ENCODE data around the gene SLC25A22.
A peak's percentile ranks its signal among the peaks of the same experiment; 100 is the strongest.

GRCh38 chr11:765025-765801, 32.9 kb downstream of the SLC25A22 start:
- TF ChIP-seq POLR2A (IDR thresholded peaks at IDR 0.05; ENCODE audit: extremely low read depth, insufficient read length): peak; percentile 18
- peak; percentile 61 for TF ChIP-seq CTCF (IDR thresholded peaks at IDR 0.05; ENCODE audit: low read depth, low read length)
- peak; percentile 47 for TF ChIP-seq MAX (IDR thresholded peaks at IDR 0.05; ENCODE audit: low read depth, low read length)
- 0 out of 2 replicates have a peak, but pooled peaks have one; percentile 25 for TF ChIP-seq MYC (IDR thresholded peaks at IDR 0.05; ENCODE audit: low read depth, low read length)
